ENCODE results near the gene SLC25A34.
"Not testable (repeated sequence)": the region's sequence is repeated elsewhere in the genome, so short reads cannot be mapped to it uniquely, and the experiment has no call there.

The SLC25A34 gene

DNA sequence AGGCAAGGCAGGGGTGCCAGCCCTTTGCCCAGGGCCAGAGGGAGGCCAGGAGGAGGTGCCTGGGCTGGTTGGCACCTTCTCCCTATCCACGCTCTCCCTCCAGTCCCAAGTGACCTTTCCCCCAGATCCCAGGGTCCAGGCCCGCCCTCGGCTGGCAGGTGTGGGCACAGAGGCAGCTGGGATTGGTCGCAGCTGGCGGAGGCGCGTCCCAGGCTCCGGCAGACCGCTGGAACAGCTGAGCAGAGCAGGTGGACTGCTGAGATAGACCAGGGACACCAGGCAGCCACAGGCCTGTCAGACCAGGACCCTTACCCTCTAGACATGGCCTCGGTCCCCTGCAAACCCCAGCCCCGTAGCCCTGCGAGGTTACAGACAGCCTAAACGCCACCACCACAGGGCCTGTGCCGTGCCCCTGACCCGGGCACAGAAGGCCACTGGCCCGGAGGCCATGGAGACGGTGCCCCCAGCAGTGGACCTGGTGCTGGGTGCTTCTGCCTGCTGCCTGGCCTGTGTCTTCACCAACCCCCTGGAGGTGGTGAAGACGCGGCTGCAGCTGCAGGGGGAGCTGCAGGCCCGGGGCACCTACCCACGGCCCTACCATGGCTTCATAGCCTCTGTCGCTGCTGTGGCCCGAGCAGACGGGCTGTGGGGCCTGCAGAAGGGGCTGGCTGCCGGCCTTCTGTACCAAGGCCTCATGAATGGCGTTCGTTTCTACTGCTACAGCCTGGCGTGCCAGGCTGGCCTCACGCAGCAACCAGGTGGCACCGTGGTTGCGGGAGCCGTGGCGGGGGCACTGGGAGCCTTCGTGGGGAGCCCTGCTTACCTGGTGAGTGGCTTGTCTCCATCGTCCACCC, at the start of gene SLC25A34:
Gene SLC25A34, plus strand, starts transcription at position 221 of the 854 bp plus-strand sequence. Its CDS starts 228 bp downstream, at position 449.
- no peak for DNase-seq (ENCODE audit: low read depth in 2 of 2, low spot score in 1 of 2)

DNA sequence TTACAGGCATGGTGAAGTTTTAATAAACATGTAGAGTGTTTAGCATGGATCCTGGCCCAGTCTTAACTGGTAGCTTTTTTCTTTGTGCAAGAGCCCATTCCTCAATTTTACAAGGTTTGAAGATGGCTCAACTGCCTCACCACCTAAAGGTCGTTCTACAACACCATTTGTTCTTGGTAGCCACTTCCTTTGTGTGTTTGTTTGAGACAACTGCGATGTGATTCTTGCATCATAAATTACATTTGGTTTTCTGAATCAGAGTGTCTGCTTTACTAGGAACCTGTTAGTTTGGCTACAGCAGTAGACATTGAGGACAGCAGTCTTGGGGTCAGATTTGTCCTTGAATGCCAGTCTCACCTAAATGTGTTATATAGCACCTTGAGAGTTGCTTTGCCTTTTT, 48.6 kb upstream of the SLC25A34 start:
- no peak for DNase-seq (ENCODE audit: low read depth in 2 of 2, low spot score in 1 of 2)

DNA sequence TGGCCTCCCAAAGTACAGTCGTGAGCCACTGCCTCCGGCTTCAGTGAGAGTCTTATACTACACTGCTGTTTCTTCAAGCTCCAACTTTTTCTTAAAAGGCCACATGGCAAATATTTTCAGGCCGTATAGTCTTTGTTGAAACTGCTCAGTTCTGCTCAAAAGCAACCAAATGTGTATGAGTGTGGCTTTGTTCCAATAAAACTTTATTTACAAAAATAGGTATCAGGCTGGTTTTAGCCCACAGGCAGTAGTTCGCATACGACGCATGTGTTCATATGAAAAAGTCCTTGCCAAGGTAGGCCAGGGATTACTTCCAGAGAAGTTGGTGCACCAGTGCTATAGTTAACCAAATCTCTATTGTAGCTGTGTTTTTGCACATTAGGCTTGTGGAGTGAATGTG, 45.7 kb upstream of the SLC25A34 start:
- no peak for DNase-seq (ENCODE audit: low read depth in 2 of 2, low spot score in 1 of 2)

DNA sequence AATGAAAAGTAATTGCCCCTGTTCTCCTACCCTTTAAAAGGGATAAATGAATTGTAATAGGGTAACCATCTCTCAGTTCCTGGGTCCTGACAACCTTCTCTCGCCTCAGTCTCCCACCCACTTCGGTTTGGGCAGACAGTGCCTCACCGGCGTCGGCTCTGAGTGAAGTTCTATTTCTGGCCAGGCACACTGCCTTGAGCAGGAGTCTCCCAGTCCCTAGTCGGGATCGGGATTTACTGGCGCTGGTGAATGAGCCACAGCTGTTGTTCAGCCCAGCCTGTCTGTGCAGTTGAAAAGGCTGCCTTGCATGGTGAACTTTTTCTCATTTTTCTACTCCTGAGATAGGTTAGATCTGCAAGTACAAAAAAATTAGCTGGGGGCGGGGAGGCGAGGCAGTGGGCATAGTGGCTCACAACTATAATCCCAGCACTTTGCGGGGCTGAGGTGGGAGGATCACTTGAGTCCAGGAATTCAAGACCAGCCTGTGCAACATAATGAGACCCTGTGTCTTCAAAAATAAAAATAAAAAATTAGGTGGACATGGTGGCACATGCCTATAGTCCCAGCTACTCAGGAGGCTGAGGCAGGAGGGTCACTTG, 44.5 kb upstream of the SLC25A34 start:
- no peak for DNase-seq (ENCODE audit: low read depth in 2 of 2, low spot score in 1 of 2)

DNA sequence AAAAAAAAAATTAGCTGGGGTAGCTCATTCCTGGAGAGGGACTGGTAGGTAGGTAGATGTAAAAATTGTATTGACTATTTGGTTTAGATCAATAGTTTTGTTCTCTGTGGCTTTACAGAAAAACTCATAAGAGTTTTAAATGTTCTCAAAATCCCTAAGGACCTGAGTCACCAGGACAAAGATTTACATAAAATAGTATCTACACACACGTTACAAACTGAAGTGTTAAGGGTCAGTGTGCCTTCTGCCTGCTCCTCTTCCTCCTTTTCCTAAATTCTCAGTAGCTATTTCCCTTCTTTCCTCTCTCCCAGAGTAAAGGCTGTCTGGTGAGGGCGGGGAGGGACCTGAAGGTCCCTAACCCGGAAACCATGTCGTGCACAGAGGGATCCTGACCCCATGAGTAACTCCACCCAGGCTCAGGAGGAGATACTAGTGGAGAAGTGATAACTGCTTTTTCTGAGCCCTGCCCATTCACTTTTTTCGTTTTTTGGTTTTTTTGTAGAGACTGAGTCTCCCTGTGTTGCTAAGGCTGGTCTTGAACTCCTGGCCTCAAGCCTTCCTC, 43.9 kb upstream of the SLC25A34 start:
- no peak for DNase-seq (ENCODE audit: low read depth in 2 of 2, low spot score in 1 of 2)

DNA sequence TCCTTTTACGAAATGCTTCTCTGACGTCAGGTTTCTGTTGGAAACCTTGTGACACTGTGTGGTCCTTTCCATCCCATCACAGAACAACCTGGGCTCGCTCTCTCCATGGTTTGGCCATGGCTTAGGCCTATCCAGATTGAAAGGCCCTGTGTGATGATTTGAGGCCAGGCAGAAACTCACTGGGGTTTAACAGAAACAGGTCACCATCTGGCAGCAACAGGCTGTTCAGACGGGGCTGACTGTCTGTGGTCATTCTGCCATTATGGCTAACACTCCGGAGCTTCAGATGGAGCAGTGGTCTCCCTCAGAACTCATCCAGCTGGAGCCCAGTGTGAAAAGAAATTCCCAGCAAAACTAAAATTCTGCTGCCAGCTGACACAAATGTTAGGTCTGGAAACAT, 42.7 kb upstream of the SLC25A34 start:
- DNase-seq (ENCODE audit: low read depth in 2 of 2, low spot score in 1 of 2) = no peak

DNA sequence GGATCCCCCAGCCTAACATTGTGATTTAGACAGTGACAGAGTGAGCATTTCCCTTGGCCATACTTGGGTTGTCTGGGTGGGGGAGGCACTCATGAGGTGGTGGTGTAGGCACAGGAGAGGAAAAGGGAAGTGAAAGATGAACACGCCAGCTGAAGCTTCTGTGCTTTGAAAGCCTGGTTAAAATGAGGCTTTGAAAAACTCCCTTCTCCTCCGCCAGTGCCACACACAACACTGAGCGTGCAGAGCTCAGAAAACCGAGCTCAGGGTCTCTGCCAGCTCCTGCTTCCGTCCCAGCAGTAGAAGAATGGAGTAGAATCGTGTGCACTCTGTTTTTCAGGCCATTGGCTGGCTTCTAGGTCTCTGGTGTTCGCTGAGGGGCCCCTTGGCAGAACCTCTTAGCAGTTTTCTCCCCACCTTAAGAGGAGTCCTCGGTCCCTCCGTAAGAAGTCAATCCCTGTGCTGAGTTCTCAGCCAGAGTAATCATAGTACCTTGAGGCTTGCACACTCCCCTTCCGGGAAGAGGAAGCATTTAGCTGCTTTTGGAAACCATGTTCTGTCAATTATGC, 39.0 kb upstream of the SLC25A34 start:
- no peak for DNase-seq (ENCODE audit: low read depth in 2 of 2, low spot score in 1 of 2)

DNA sequence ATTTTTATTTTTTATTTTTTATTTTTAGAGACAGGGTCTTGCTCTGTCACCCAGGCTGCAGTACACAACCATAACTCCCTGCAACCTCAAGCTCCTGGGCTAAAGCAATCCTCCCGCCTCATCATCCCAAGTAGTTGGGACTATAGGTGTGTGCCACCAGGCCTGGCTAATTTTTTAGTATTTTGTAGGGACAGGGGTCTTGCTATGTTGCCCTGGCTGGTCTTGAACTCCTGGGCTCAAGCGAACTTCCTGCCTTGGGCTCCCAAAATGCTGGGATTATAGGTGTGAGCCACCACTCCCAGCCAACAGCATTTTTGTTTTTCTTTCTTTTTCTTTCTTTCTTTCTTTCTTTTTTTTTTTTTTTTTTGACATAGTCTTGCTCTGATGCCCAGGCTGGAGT, 37.9 kb upstream of the SLC25A34 start:
- DNase-seq (ENCODE audit: low read depth in 2 of 2, low spot score in 1 of 2) = no peak

DNA sequence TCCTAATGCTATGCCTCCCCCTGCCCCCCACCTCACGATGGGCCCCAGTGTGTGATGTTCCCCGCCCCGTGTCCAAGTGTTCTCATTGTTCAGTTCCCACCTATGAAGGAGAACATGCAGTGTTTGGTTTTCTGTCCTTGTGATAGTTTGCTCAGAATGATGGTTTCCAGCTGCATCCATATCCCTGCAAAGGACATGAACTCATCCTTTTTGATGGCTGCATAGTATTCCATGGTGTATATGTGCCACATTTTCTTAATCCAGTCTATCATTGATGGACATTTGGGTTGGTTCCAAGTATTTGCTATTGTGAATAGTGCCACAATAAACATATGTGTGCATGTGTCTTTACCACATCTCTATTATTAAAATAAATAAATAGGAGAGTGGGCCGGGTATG, 36.7 kb upstream of the SLC25A34 start:
- DNase-seq (ENCODE audit: low read depth in 2 of 2, low spot score in 1 of 2) = not testable (repeated sequence)

DNA sequence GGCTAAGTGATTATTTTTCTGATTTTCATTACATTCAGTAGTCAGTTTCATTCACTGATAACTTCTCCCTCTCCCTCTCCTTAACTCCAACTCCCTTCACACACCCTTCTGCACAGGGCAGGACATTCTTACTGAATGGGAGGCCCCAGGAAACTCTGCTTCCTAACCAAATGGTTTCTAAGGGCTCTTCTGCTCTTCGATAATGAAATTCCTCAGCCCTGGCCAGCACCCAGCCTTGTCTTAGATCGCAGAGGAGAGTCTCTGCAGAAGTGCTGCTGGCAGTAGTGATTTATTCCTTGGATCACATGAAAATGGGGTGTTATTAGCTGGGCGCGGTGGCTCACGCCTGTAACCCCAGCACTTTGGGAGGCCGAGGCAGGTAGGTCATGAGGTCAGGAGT, 35.5 kb upstream of the SLC25A34 start:
- no peak for DNase-seq (ENCODE audit: low read depth in 2 of 2, low spot score in 1 of 2)

DNA sequence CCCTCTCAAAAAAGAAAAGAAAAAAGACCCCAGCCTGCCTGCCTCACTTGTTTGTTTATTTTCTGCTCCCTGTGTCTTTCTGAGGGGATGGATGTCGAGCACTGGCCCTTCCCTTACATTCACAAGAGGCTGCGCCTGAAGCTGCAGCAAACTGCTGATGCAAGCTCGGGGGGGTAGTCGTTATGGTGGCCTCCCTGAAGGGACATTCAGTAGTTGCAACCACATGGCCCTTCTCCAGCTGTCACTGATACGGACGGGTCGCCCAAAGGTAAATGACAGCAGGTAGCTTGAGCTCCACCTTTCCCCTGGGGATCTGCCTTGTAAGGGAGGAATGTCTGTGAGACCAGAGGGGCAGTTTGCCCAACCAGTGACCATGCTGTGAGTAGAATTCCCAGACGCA, 34.3 kb upstream of the SLC25A34 start:
- no peak for DNase-seq (ENCODE audit: low read depth in 2 of 2, low spot score in 1 of 2)

DNA sequence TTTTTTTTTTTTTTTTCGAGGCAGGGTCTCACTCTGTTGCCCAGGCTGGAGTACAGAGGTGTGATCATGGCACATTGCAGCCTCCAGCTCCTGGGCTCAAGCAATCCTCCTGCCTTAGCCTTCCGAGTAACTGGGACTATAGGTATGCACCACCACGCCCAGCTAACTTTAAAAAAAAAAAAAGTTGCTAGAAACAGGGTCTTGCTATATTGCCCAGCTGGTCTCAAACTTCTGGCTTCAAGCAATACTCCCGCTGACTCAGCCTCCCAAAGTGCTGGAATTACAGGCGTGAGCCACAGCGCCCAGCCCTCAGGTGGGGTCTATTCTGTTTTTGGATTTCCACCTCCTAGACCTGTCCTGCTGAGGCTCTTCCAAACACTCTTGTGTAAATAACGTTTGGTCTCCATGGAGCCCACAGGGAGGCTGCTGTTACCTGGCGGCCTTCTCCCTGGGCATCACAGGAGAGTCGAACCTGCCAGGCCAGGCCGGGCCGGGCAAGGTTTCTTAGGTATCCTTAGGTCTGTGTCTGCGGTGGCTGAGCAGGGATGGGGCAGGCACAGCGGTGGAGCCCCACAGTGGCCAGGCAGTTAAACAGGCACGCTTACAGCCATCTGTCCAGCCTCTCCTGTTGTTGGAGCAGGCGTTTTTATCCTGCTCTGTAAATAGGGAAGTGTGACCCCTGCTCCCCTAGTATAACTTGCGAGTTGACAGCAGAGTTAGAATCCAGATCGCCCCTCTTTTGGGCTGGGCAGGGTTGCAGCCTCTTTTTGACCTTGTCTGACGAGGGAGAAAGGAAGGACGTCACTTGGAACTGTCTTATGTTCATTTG, 33.1 kb upstream of the SLC25A34 start:
- no peak for DNase-seq (ENCODE audit: low read depth in 2 of 2, low spot score in 1 of 2)

DNA sequence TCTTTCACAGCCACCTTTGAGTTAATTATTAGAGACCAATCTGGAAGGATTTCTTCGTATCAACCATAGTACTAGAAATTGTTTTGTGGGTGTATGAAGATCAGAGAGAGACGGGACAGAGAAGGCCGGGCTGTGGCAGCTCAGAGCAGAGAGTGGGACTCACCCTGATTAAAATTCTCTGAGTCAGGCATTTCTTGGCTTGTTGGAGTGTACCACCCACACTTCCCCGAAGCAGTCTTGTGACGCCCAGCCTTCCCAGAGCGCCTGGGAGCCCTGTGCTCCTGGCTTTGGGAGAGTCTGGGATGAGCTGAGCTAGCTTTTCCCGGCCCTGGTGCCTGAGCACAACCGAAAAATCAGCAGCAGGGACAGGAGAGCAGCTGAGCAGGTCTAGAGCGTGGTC, 32.5 kb upstream of the SLC25A34 start:
- no peak for DNase-seq (ENCODE audit: low read depth in 2 of 2, low spot score in 1 of 2)

DNA sequence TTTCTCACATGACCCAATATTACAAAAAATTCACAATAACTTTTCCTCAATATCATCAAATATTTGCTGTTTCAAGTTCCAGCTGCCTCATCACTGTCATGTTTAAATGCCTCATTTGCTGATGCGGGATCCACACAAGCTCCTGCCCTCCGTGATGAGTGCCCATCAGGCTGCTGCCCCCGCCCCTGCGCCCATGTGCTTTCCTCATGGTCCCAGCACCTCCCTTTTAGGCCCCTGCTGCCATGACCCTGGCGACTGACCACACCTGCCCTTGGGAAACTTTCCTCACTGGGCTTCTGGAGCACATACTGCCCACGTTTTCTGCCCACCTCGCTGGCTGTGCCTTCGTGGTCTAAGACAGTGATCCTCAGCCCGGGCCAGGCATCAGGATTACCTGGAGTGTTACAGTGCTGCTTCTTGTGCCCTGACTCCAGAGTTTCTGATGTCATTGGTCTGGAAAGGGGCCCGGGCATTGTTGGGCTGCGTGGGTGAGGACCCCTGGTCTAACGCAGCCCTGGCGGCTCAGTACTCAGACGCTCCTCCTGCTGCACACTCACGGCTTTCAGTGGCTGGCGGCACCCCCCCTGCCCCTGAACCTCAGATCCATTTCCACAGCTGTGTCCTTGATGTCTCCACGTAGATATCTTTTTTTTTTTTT, 31.4 kb upstream of the SLC25A34 start:
- DNase-seq (ENCODE audit: low read depth in 2 of 2, low spot score in 1 of 2) = no peak

DNA sequence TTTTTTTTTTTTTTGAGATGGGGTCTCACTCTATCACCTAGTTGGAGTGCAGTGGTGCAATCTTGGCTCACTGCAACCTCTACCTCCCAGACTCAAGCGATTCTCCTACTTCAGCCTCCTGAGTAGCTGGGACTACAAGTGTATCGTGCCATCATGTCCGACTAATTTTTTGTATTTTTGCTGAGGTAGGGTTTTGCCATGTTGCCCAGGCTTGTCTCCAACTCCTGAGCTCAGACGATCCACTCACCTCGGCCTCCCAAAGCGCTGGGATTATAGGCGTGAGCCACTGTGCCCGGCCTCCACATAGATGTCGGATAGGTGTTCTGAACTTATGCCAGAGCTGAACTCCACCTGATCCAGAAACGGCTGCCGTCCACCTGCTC, 30.9 kb upstream of the SLC25A34 start:
- DNase-seq (ENCODE audit: low read depth in 2 of 2, low spot score in 1 of 2) = no peak

DNA sequence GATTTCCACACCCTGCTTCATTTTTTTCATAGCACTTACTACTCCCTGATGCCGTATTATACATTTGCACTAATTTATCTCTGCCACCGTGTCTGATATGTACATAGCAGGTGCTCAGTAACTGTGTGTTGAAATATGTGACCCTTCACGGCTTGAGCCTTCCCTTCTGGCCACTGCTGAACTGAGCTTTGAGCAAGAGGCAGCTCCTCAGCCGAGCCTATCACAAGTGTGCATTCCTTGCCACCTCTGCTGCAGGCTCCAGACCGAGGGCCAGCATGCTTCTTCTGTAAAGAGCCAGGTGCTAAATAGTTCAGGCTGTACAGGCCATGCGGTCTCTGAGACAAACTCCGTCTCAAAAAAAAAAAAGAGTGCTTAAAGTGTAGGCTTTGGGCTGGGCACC, 29.3 kb upstream of the SLC25A34 start:
- no peak for DNase-seq (ENCODE audit: low read depth in 2 of 2, low spot score in 1 of 2)

DNA sequence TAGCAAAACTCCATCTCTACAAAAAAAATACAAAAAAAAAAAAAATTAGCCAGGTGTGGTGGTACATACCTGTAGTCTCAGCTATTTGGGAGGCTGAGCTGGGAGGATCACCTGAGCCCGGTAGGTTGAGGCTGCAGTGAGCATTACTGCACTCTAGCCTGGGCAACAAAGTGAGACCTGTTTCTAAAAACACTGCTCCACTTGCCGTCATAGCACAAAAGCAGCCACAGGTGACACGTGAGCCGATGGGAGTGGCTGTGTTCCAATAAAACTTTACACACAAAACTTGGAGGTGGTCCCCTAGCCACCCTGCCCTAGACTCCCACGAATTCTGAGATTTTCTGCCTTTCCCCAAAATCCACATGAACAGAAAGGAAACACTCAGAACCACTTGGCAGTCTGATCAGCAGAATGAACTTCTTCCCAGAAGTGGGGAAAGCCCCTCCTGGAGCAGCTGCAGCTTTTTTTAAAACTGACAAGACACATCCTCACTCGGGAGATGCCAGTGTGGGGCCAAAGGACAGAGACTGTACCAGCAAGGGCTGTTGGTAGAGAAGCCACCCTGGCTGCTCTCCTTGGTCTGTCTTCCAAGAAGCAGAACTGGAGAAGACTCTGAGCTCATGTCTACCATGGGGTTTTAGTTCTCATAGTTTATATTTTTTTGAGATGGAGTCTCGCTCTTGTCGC, 28.7 kb upstream of the SLC25A34 start:
- no peak for DNase-seq (ENCODE audit: low read depth in 2 of 2, low spot score in 1 of 2)

DNA sequence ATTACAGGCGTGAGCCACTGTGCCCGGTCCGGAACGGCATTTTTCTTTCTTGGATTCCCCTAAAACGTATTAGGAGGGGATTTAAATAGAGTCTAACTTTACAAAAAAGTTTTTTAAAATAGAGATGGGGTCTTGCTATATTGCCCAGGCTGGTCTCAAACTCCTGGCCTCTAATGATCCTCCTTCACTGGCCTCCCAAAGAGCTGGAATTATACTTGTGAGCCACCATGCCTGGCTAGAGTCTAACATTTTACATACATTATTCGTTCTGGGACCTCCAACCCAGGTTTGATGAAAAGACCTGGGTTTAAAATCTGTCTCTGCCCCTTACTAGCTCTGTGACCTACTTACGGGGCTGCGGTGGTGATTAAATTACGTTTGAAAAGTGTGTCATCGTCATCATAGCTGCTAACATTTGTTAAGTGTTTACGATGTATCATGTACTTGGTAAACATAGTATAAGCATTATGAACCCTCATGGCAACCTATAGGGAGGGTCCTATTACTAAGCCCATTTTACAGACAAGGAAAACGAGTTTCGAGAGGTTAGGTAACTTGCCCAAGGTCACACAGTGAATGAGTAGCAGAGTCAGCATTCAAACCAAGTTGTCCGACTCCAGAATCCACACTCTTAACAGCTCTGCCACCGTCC, 27.4 kb upstream of the SLC25A34 start:
- DNase-seq (ENCODE audit: low read depth in 2 of 2, low spot score in 1 of 2) = no peak

DNA sequence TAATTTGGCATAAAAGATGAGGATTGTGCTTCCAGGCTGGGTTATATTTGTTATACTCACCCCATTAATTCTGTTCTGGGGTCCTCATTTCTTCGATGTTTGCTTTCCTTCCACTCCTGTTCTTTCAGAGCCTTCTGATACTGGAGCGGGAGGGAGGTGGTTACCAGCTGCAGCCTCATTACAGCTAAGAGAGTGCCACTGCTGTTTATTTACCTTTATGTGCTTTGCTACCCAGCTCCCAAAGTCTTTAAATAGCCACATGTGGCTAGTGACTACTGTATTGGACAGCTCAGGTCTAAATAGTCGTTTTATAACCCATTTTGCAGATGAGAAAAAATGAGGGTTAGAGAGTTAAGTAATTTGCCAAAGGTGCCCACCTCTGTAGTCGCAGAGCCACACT, 26.8 kb upstream of the SLC25A34 start:
- no peak for DNase-seq (ENCODE audit: low read depth in 2 of 2, low spot score in 1 of 2)

DNA sequence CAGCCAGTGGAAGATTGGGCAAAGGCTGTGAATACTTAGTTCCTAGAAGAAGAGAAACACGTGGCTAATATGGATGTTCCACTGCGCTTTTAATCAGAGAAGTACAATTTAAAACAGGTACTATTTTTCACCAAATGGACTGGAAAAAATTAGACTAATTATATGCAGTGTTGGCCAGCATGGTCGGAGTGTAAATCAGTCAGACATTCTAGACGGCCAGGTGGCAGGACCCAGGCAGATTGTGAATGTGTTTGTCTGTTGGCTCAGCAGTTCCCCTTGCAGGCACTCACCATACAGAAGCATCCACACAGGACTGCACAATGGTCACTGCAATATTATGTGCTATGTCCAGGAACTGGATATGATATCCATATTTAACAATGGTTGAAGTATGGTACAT, 23.9 kb upstream of the SLC25A34 start:
- no peak for DNase-seq (ENCODE audit: low read depth in 2 of 2, low spot score in 1 of 2)

All from stimulated activated CD8-positive, alpha-beta memory T cell treated with anti-CD3 and anti-CD28 coated beads, Interleukin-4, amount 100 ng/mL, for 4 hours (primary cell).